Gastrocnemius medialis (tissue), 4 donors: Measurements from ENCODE around the gene CCDC38.

Experiments
- POLR2A ChIP-seq, 2 donors: fragments of 450-650 bp; IDR thresholded peaks; one replicate each; pipeline ENCODE4 v1.6.1; 2017; ENCODE audit warnings: antibody characterized with exemption in 2 of 2, mild to moderate bottlenecking in 2 of 2, moderate library complexity in 2 of 2
- TF ChIP-seq, protein P1 (sequence below), 5 experiments: fragments of 450-650 bp in 3 of 5; fragments of 200-600 bp in 2 of 5; sonication (generic) in 2 of 5; IDR thresholded peaks in 4 of 5; conservative IDR thresholded peaks in 1 of 5; 1 replicate in 4 of 5; 2 replicates in 1 of 5; pipeline ENCODE4 v1.5.1; 2016 to 2019; ENCODE audit warnings: antibody characterized with exemption in 5 of 5, mild to moderate bottlenecking in 3 of 5, moderate library complexity in 3 of 5

- TF ChIP-seq, protein P1, sequence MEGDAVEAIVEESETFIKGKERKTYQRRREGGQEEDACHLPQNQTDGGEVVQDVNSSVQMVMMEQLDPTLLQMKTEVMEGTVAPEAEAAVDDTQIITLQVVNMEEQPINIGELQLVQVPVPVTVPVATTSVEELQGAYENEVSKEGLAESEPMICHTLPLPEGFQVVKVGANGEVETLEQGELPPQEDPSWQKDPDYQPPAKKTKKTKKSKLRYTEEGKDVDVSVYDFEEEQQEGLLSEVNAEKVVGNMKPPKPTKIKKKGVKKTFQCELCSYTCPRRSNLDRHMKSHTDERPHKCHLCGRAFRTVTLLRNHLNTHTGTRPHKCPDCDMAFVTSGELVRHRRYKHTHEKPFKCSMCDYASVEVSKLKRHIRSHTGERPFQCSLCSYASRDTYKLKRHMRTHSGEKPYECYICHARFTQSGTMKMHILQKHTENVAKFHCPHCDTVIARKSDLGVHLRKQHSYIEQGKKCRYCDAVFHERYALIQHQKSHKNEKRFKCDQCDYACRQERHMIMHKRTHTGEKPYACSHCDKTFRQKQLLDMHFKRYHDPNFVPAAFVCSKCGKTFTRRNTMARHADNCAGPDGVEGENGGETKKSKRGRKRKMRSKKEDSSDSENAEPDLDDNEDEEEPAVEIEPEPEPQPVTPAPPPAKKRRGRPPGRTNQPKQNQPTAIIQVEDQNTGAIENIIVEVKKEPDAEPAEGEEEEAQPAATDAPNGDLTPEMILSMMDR (IDR thresholded peaks at IDR 0.05 in 4 of 5, conservative IDR thresholded peaks at IDR 0.05 in 1 of 5) = no peak
- peak in 1 of 2 donors; percentile 25 for TF ChIP-seq POLR2A (IDR thresholded peaks at IDR 0.05)
These were observed at the start of gene CCDC38 for GRCh38 chr12:95942524-95943329.
